ENCODE data around the gene RGS6. TPM values are rescaled to one million over a fixed set of nuclear protein-coding genes. Genes with fewer than 3 reads are reported as not detected.

The RGS6 gene
- polyA plus RNA-seq, 12 donors: 4.9 to 11.4 (median 6.0) TPM; not detected in 1

GRCh38 chr14:72154645-72155378, 222.6 kb downstream of the RGS6 start:
- DNase-seq: no peak

GRCh38 chr14:72155379-72155993, 223.3 kb downstream of the RGS6 start:
- DNase-seq: no peak

- DNase-seq: no peak
These were observed 232.4 kb downstream of the RGS6 start for GRCh38 chr14:72164420-72165228.

GRCh38 chr14:72165229-72165698, 233.0 kb downstream of the RGS6 start:
- no peak for DNase-seq

- no peak for DNase-seq
These were observed 237.3 kb downstream of the RGS6 start for GRCh38 chr14:72169521-72169920.

GRCh38 chr14:72172049-72172448, 239.8 kb downstream of the RGS6 start:
- no peak for DNase-seq

GRCh38 chr14:72172597-72172996, 240.4 kb downstream of the RGS6 start:
- DNase-seq: no peak

GRCh38 chr14:72173038-72173720, 240.9 kb downstream of the RGS6 start:
- no peak for DNase-seq

GRCh38 chr14:72177251-72177650, 245.0 kb downstream of the RGS6 start:
- DNase-seq: no peak

GRCh38 chr14:72178517-72178916, 246.3 kb downstream of the RGS6 start:
- DNase-seq: no peak

- DNase-seq: peak; percentile 31
These were observed 250.6 kb downstream of the RGS6 start for GRCh38 chr14:72182708-72183432.

GRCh38 chr14:72183631-72184030, 251.4 kb downstream of the RGS6 start:
- no peak for DNase-seq

GRCh38 chr14:72186523-72186922, 254.3 kb downstream of the RGS6 start:
- DNase-seq: peak; percentile 60

GRCh38 chr14:72196237-72197015, 264.2 kb downstream of the RGS6 start:
- peak; percentile 28 for DNase-seq

- no peak for DNase-seq
These were observed 269.4 kb downstream of the RGS6 start for GRCh38 chr14:72201645-72202044.

GRCh38 chr14:72213424-72213823, 281.2 kb downstream of the RGS6 start:
- DNase-seq: no peak

GRCh38 chr14:72215080-72215479, 282.9 kb downstream of the RGS6 start:
- no peak for DNase-seq

GRCh38 chr14:72217135-72217534, 284.9 kb downstream of the RGS6 start:
- DNase-seq: no peak

GRCh38 chr14:72222046-72222445, 289.8 kb downstream of the RGS6 start:
- DNase-seq: no peak

GRCh38 chr14:72236629-72237028, 304.4 kb downstream of the RGS6 start:
- no peak for DNase-seq
